GM21526 (cell line): ENCODE results near the gene SH3RF3.

ENCODE experiments used
- ATAC-seq: cut with Tn5 transposase; IDR thresholded peaks from one replicate; pipeline ENCODE4 v1.9.1; 2021; ENCODE audit warnings: moderate library complexity; ENCODE audit not compliant: unreplicated experiment, low FRiP score

SH3RF3 gene

GRCh38 chr2:109454765-109455394 is 325.9 kb downstream of the SH3RF3 start:
- ATAC-seq, result no peak

GRCh38 chr2:109455731-109456691 is 327.0 kb downstream of the SH3RF3 start:
- ATAC-seq, result no peak

GRCh38 chr2:109456776-109457175 is 327.8 kb downstream of the SH3RF3 start:
- no peak for ATAC-seq

GRCh38 chr2:109457366-109457765 is 328.4 kb downstream of the SH3RF3 start:
- no peak for ATAC-seq

- ATAC-seq, result no peak
Measured at GRCh38 chr2:109457794-109458193, 328.8 kb downstream of the SH3RF3 start.

- ATAC-seq, result no peak
Measured at GRCh38 chr2:109458512-109458911, 329.5 kb downstream of the SH3RF3 start.

- no peak for ATAC-seq
Measured at GRCh38 chr2:109459485-109459884, 330.5 kb downstream of the SH3RF3 start.

- no peak for ATAC-seq
Measured at GRCh38 chr2:109460553-109461324, 331.7 kb downstream of the SH3RF3 start.

GRCh38 chr2:109463236-109463635 is 334.2 kb downstream of the SH3RF3 start:
- ATAC-seq, result no peak

- ATAC-seq, result no peak
Measured at GRCh38 chr2:109463891-109464290, 334.9 kb downstream of the SH3RF3 start.

GRCh38 chr2:109466674-109467575 is 337.9 kb downstream of the SH3RF3 start:
- no peak for ATAC-seq

GRCh38 chr2:109467701-109468100 is 338.7 kb downstream of the SH3RF3 start:
- ATAC-seq, result no peak

- ATAC-seq, result no peak
Measured at GRCh38 chr2:109468893-109469292, 339.9 kb downstream of the SH3RF3 start.

GRCh38 chr2:109471658-109472057 is 342.7 kb downstream of the SH3RF3 start:
- ATAC-seq, result no peak

GRCh38 chr2:109472331-109472959 is 343.4 kb downstream of the SH3RF3 start:
- no peak for ATAC-seq

- ATAC-seq, result no peak
Measured at GRCh38 chr2:109472974-109473373, 344.0 kb downstream of the SH3RF3 start.

- ATAC-seq, result no peak
Measured at GRCh38 chr2:109473616-109474318, 344.8 kb downstream of the SH3RF3 start.

- ATAC-seq, result no peak
Measured at GRCh38 chr2:109474319-109474825, 345.4 kb downstream of the SH3RF3 start.
